Astrocyte (in vitro differentiated cells and primary cell): ENCODE measurements around the gene ARHGAP26. TPM values are rescaled to one million over a fixed set of nuclear protein-coding genes. Genes with fewer than 3 reads are reported as not detected.

ENCODE experiments used
- DNase-seq: peaks from one replicate; pipeline ENCODE4 v3.0.0-alpha.2; 2010; ENCODE audit warnings: low read depth
- FAIRE-seq: peaks from 2 replicates; lab custom pipeline; 2011; peaks lifted over from hg19 to GRCh38; lab: Jason Lieb, UNC
- H2AFZ ChIP-seq: 2 replicates; pipeline ENCODE4 v1.6.0; 2012; ENCODE audit warnings: low read depth, low read length, inconsistent platforms
- H3K27ac ChIP-seq: 2 replicates; pipeline ENCODE4 v1.5.1; 2011; ENCODE audit warnings: low read depth, low read length, inconsistent platforms
- H3K27me3 ChIP-seq: 2 replicates; pipeline ENCODE4 v1.6.0; 2011; ENCODE audit warnings: low read length, inconsistent platforms; ENCODE audit not compliant: insufficient read depth
- H3K36me3 ChIP-seq: 2 replicates; pipeline ENCODE4 v1.5.1; 2011; ENCODE audit warnings: low read length, inconsistent platforms; ENCODE audit not compliant: insufficient read depth
- H3K4me1 ChIP-seq: 2 replicates; pipeline ENCODE4 v1.5.1; 2011; ENCODE audit warnings: low read length, inconsistent platforms; ENCODE audit not compliant: insufficient read depth
- H3K4me2 ChIP-seq: 2 replicates; pipeline ENCODE4 v1.6.0; 2012; ENCODE audit warnings: low read length, inconsistent platforms
- H3K4me3 ChIP-seq: 2 replicates; pipeline ENCODE4 v1.5.1; 2011; ENCODE audit warnings: low read depth, mild to moderate bottlenecking, low read length, inconsistent platforms; ENCODE audit not compliant: insufficient read depth
- H3K79me2 ChIP-seq: 2 replicates; pipeline ENCODE4 v1.6.0; 2012; ENCODE audit warnings: mild to moderate bottlenecking, low read length, inconsistent platforms; ENCODE audit not compliant: insufficient read depth
- H3K9ac ChIP-seq: 2 replicates; pipeline ENCODE4 v1.6.0; 2012; ENCODE audit warnings: mild to moderate bottlenecking, low read length, inconsistent platforms
- H3K9me3 ChIP-seq: 2 replicates; pipeline ENCODE4 v1.5.1; 2012; ENCODE audit warnings: low read depth, mild to moderate bottlenecking, low read length, inconsistent platforms; ENCODE audit not compliant: insufficient read depth
- H4K20me1 ChIP-seq: 2 replicates; pipeline ENCODE4 v1.6.0; 2012; ENCODE audit warnings: low read length, inconsistent platforms; ENCODE audit not compliant: insufficient read depth
- H3K27ac Mint-ChIP-seq: one replicate; pipeline ENCODE4 v1.8.0; 2021; ENCODE audit warnings: mild to moderate bottlenecking, mixed read lengths; ENCODE audit not compliant: unreplicated experiment
- H3K27me3 Mint-ChIP-seq: one replicate; pipeline ENCODE4 v1.8.0; 2021; ENCODE audit warnings: low read depth, mixed read lengths; ENCODE audit not compliant: unreplicated experiment
- H3K36me3 Mint-ChIP-seq: one replicate; pipeline ENCODE4 v1.8.0; 2021; ENCODE audit warnings: low read depth, mixed read lengths; ENCODE audit not compliant: unreplicated experiment
- H3K4me1 Mint-ChIP-seq: one replicate; pipeline ENCODE4 v1.8.0; 2021; ENCODE audit warnings: low read depth, mixed read lengths; ENCODE audit not compliant: unreplicated experiment
- H3K4me3 Mint-ChIP-seq: one replicate; pipeline ENCODE4 v1.8.0; 2021; ENCODE audit warnings: mild to moderate bottlenecking, moderate library complexity, mixed read lengths; ENCODE audit not compliant: unreplicated experiment
- H3K9me3 Mint-ChIP-seq: one replicate; pipeline ENCODE4 v1.8.0; 2021; ENCODE audit warnings: mild to moderate bottlenecking, mixed read lengths; ENCODE audit not compliant: unreplicated experiment
- CTCF ChIP-seq: IDR thresholded peaks from 2 replicates; pipeline ENCODE4 v1.5.1; 2011; ENCODE audit warnings: low read depth, mild to moderate bottlenecking, inconsistent platforms, low read length, moderate library complexity; ENCODE audit not compliant: insufficient read depth
- EZH2 ChIP-seq: IDR thresholded peaks from 2 replicates; pipeline ENCODE4 v1.6.1; 2012; ENCODE audit warnings: mild to moderate bottlenecking, low read length, inconsistent platforms; ENCODE audit not compliant: insufficient read depth
- total RNA-seq: library from RNA; stranded (reverse); gene quantifications from 2 replicates; pipeline ENCODE4 v1.2.1, GENCODE V29; 2021

The ARHGAP26 gene
- total RNA-seq, 1 donor from 2014 or later: 5.6 TPM

- H3K4me1 Mint-ChIP-seq: peaks cover 11% of the 10 kb centered on the region
These were observed 26.4 kb downstream of the ARHGAP26 start for GRCh38 chr5:142796492-142797109.

GRCh38 chr5:142797420-142797819 lies 27.2 kb downstream of the ARHGAP26 start:
- Mint-ChIP-seq H3K4me3 (no peak overlapping the region), H3K27ac (no peak overlapping the region), H3K36me3 (no peaks in the 10 kb centered on the region), H3K9me3 (no peaks in the 10 kb centered on the region), H3K4me1 (peaks cover 17% of the 10 kb centered on the region), H3K27me3 (peaks cover 4% of the 10 kb centered on the region)
- Histone ChIP-seq H3K36me3 (no peaks in the 10 kb centered on the region), H3K27me3 (peaks cover 4% of the 10 kb centered on the region), H3K4me1 (no peaks in the 10 kb centered on the region), H3K27ac (no peak overlapping the region), H3K9ac (no peak overlapping the region), H3K79me2 (no peaks in the 10 kb centered on the region), H3K4me3 (no peak overlapping the region), H2AFZ (no peak overlapping the region), H3K9me3 (no peaks in the 10 kb centered on the region), H4K20me1 (no peaks in the 10 kb centered on the region), H3K4me2 (no peak overlapping the region)
- FAIRE-seq: no peak
- no peak for DNase-seq
- TF ChIP-seq EZH2: no peak
- no peak for TF ChIP-seq CTCF

More at GRCh38 chr5:142796492-142797109, 26.4 kb downstream of the ARHGAP26 start:
- Mint-ChIP-seq H3K36me3 (no peaks in the 10 kb centered on the region), H3K9me3 (no peaks in the 10 kb centered on the region), H3K27ac (no peak overlapping the region), H3K27me3 (peaks cover 4% of the 10 kb centered on the region), H3K4me3 (no peak overlapping the region)
- no peaks in the 10 kb centered on the region for H3K4me1 ChIP-seq
- H3K4me3 ChIP-seq: no peak overlapping the region
- H2AFZ ChIP-seq: no peak overlapping the region
- H4K20me1 ChIP-seq: no peaks in the 10 kb centered on the region
- H3K9me3 ChIP-seq: no peaks in the 10 kb centered on the region
- TF ChIP-seq CTCF: no peak
- TF ChIP-seq EZH2: no peak
- DNase-seq (no peak), FAIRE-seq (no peak)
- H3K27ac ChIP-seq: no peak overlapping the region
- H3K79me2 ChIP-seq: no peaks in the 10 kb centered on the region
- peaks cover 4% of the 10 kb centered on the region for H3K27me3 ChIP-seq
- no peak overlapping the region for H3K9ac ChIP-seq
- no peaks in the 10 kb centered on the region for H3K36me3 ChIP-seq
- no peak overlapping the region for H3K4me2 ChIP-seq

GRCh38 chr5:142798099-142798770 lies 28.1 kb downstream of the ARHGAP26 start:
- FAIRE-seq (no peak), DNase-seq (no peak)
- Histone ChIP-seq H3K36me3 (no peaks in the 10 kb centered on the region), H3K9ac (no peak overlapping the region), H3K27me3 (peaks cover 4% of the 10 kb centered on the region), H3K27ac (no peak overlapping the region), H3K4me3 (no peak overlapping the region), H2AFZ (no peak overlapping the region), H3K9me3 (no peaks in the 10 kb centered on the region), H3K4me1 (no peaks in the 10 kb centered on the region), H4K20me1 (no peaks in the 10 kb centered on the region), H3K79me2 (no peaks in the 10 kb centered on the region), H3K4me2 (no peak overlapping the region)
- TF ChIP-seq EZH2 (no peak), CTCF (no peak)
- Mint-ChIP-seq H3K36me3 (no peaks in the 10 kb centered on the region), H3K9me3 (no peaks in the 10 kb centered on the region), H3K27me3 (peaks cover 4% of the 10 kb centered on the region), H3K27ac (no peak overlapping the region), H3K4me1 (peaks cover 17% of the 10 kb centered on the region), H3K4me3 (no peak overlapping the region)
